ENCODE results near the gene DIP2A. TPM values are rescaled to one million over a fixed set of nuclear protein-coding genes. Genes with fewer than 3 reads are reported as not detected.

The DIP2A gene
- total and polyA plus RNA-seq, 2 of the 8 experiments (the other 6 are each of a cell fraction or from before 2014, with no cell fraction given), result 16.0 to 27.1 TPM

GRCh38 chr21:46411691-46412090 is 47.0 kb upstream of the DIP2A start (continued):
- TF ChIP-seq EP300 (IDR thresholded peaks at IDR 0.05; ENCODE audit: borderline replicate concordance in 1 of 2, low read depth in 2 of 2, low read length in 2 of 2), result no peak
- no peak for TF ChIP-seq TBP (IDR thresholded peaks at IDR 0.05; ENCODE audit: low read depth, low read length)
- TF ChIP-seq ATF3 (IDR thresholded peaks at IDR 0.05; ENCODE audit: insufficient read depth, low read depth, low read length), result no peak
- TF ChIP-seq CHD2 (IDR thresholded peaks at IDR 0.05; ENCODE audit: low read length), result no peak
- TF ChIP-seq ASH2L (IDR thresholded peaks at IDR 0.05; ENCODE audit: low read length), result no peak
- no peak for TF ChIP-seq CTCF (IDR thresholded peaks at IDR 0.05; ENCODE audit: control extremely low read depth in 1 of 3, insufficient read depth in 1 of 3, low read depth in 1 of 3, low read length in 3 of 3)
- no peak for TF ChIP-seq SP4 (IDR thresholded peaks at IDR 0.05; ENCODE audit: low read length)
- TF ChIP-seq SP2 (IDR thresholded peaks at IDR 0.05; ENCODE audit: low read length), result no peak
- TF ChIP-seq KDM5A (IDR thresholded peaks at IDR 0.05; ENCODE audit: low read length), result no peak
